Measurements from ENCODE around the gene PPP2R5E.

DNA sequence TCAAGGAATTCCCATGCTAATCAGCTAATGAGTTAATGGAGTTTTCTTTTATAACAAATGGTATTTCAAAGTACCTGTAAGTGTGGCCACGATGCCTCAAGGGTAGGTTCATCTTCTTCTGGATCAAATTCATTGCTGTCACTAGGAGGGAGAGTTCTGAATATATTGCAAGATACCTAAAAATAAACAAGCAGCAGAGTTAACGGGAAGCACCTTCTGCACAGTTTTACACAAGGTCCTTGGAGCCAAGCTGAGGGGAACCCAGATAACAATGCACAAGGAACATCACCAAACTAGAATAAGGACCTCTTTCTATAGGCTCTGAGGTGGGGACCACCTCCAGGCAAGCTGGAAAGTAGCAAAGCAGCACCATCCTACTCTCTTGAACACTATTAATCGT is 121.3 kb downstream of the PPP2R5E start:
- TF ChIP-seq CTCF (IDR thresholded peaks at IDR 0.05) (no peak), POLR2A (IDR thresholded peaks at IDR 0.05) (no peak)

Measured in right lobe of liver (tissue), 4 donors.